Neural cell (in vitro differentiated cells): Measurements from ENCODE around the gene ZNF346. TPM values are rescaled to one million over a fixed set of nuclear protein-coding genes. Genes with fewer than 3 reads are reported as not detected.

ENCODE experiments used
- H2AFZ ChIP-seq: fragments of 200-600, 300-800 bp; sonication (generic), shearing (Covaris generic); 2 replicates; pipeline ENCODE4 v1.6.0; 2014; ENCODE audit warnings: low read depth, mild to moderate bottlenecking, antibody characterized with exemption, low read length, moderate library complexity
- H3F3A ChIP-seq: fragments of 200-600 bp; shearing (Covaris generic); 2 replicates; pipeline ENCODE4 v1.6.1; 2016; ENCODE audit warnings: mild to moderate bottlenecking, moderate library complexity, mixed read lengths, antibody characterized with exemption, low read length; ENCODE audit not compliant: insufficient read depth, poor library complexity, severe bottlenecking
- H3K27ac ChIP-seq: fragments of 200-600, 300-800 bp; sonication (generic), shearing (Covaris generic); 2 replicates; pipeline ENCODE4 v1.5.1; 2014; ENCODE audit warnings: mild to moderate bottlenecking, low read length, moderate library complexity
- H3K27me3 ChIP-seq: fragments of 300-800, 200-600 bp; sonication (generic), shearing (Covaris generic); 2 replicates; pipeline ENCODE4 v1.6.0; 2014; ENCODE audit warnings: mild to moderate bottlenecking, low read depth, low read length, moderate library complexity; ENCODE audit not compliant: insufficient read depth
- H3K36me3 ChIP-seq: fragments of 300-800, 200-600 bp; sonication (generic), shearing (Covaris generic); 2 replicates; pipeline ENCODE4 v1.5.1; 2014; ENCODE audit warnings: mild to moderate bottlenecking, antibody characterized with exemption, low read length, moderate library complexity; ENCODE audit not compliant: insufficient read depth
- H3K4me2 ChIP-seq: fragments of 300-800, 200-600 bp; sonication (generic), shearing (Covaris generic); 2 replicates; pipeline ENCODE4 v1.6.0; 2014; ENCODE audit warnings: mild to moderate bottlenecking, low read length
- H3K4me3 ChIP-seq: fragments of 300-800, 200-600 bp; sonication (generic), shearing (Covaris generic); 2 replicates; pipeline ENCODE4 v1.5.1; 2014; ENCODE audit warnings: mild to moderate bottlenecking, low read length, moderate library complexity
- H3K79me2 ChIP-seq: fragments of 200-600 bp; shearing (Covaris generic); replicated peaks from 2 replicates; pipeline ENCODE4 v1.6.0; 2014; ENCODE audit warnings: mild to moderate bottlenecking, low read length, moderate library complexity; ENCODE audit not compliant: insufficient read depth
- H3K9ac ChIP-seq: fragments of 300-800, 200-600 bp; sonication (generic), shearing (Covaris generic); 2 replicates; pipeline ENCODE4 v1.6.1; 2016; ENCODE audit warnings: mild to moderate bottlenecking, low read length, mixed read lengths
- H3K9me2 ChIP-seq: fragments of 200-600 bp; shearing (Covaris generic); 2 replicates; pipeline ENCODE4 v1.6.1; 2016; ENCODE audit warnings: mild to moderate bottlenecking, low read length, mixed read lengths; ENCODE audit not compliant: insufficient read depth
- H3K9me3 ChIP-seq: fragments of 200-600, 300-800 bp; sonication (generic), shearing (Covaris generic); 2 replicates; pipeline ENCODE4 v1.6.1; 2016; ENCODE audit warnings: mild to moderate bottlenecking, mixed run types, low read length, moderate library complexity, mixed read lengths
- H4K20me1 ChIP-seq: fragments of 200-600 bp; shearing (Covaris generic); 2 replicates; pipeline ENCODE4 v1.6.1; 2016; ENCODE audit warnings: mild to moderate bottlenecking, mixed run types; ENCODE audit not compliant: insufficient read depth
- EP300 ChIP-seq: fragments of 450-650 bp; conservative IDR thresholded peaks from 2 replicates; pipeline ENCODE4 v1.6.1; 2014; ENCODE audit warnings: antibody characterized with exemption, mild to moderate bottlenecking, moderate library complexity; ENCODE audit not compliant: poor library complexity, severe bottlenecking
- EZH2 ChIP-seq: fragments of 200-600, 300-800 bp; shearing (Covaris generic), sonication (generic); IDR thresholded peaks from 2 replicates; pipeline ENCODE4 v1.6.1; 2014; ENCODE audit warnings: antibody characterized with exemption, low read length, borderline replicate concordance, mild to moderate bottlenecking; ENCODE audit not compliant: insufficient read depth, poor library complexity, severe bottlenecking
- MXI1 ChIP-seq: fragments of 450-650 bp; conservative IDR thresholded peaks from 2 replicates; pipeline ENCODE4 v1.6.1; 2014; ENCODE audit warnings: antibody characterized with exemption, mild to moderate bottlenecking; ENCODE audit not compliant: poor library complexity, severe bottlenecking
- POLR2AphosphoS5 ChIP-seq: IDR thresholded peaks from 2 replicates; pipeline ENCODE4 v1.6.1; 2012
- RAD21 ChIP-seq: fragments of 450-650 bp; conservative IDR thresholded peaks from 2 replicates; pipeline ENCODE4 v1.6.1; 2014; ENCODE audit warnings: antibody characterized with exemption, mild to moderate bottlenecking, moderate library complexity
- SMC3 ChIP-seq: fragments of 450-650 bp; conservative IDR thresholded peaks from 2 replicates; pipeline ENCODE4 v1.6.1; 2014; ENCODE audit warnings: antibody characterized with exemption, mild to moderate bottlenecking, moderate library complexity; ENCODE audit not compliant: poor library complexity
- TAF1 ChIP-seq: IDR thresholded peaks from 2 replicates; pipeline ENCODE4 v1.6.1; 2012; ENCODE audit warnings: low read depth
- polyA plus RNA-seq: library from polyadenylated mRNA; depleted of rRNA; stranded (reverse); fragments of >200 nt; gene quantifications from 2 replicates; pipeline ENCODE4 v1.2.3, GENCODE V29; 2014
- TF ChIP-seq, protein P1 (sequence below): IDR thresholded peaks from 2 replicates; pipeline ENCODE4 v1.6.1; 2012; ENCODE audit warnings: borderline replicate concordance
- TF ChIP-seq, protein P2 (sequence below): fragments of 450-650 bp; IDR thresholded peaks from 2 replicates; pipeline ENCODE4 v1.5.1; 2014; ENCODE audit warnings: antibody characterized with exemption, mild to moderate bottlenecking, moderate library complexity; ENCODE audit not compliant: poor library complexity, severe bottlenecking

ZNF346 gene
- polyA plus RNA-seq, 1 donor from 2014 or later: 40.1 TPM

DNA sequence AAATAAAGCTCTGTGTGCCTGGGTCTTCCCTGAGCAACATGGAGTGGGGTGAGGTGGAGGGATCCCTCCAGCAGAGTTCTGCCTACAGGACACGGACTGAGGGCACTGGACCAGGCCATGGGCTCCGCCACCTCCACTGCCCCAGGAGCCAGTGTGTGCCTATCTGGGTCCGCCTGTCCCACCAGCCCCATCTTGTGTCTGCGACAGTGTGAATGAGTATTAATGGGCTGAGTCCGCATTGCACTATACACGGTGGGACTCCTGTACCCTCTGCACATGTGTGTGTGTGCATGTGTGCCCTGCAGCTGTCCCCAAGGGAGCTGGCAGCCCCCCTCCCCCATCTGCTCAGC is 75.6 kb downstream of the ZNF346 start:
- Histone ChIP-seq H3K9ac (no peak overlapping the region), H4K20me1 (no peaks in the 10 kb centered on the region), H3K4me3 (no peak overlapping the region), H3K9me3 (no peaks in the 10 kb centered on the region), H3F3A (no peaks in the 10 kb centered on the region), H3K4me2 (no peak overlapping the region), H3K27me3 (no peaks in the 10 kb centered on the region), H2AFZ (no peak overlapping the region), H3K79me2 (no peaks in the 10 kb centered on the region), H3K27ac (no peak overlapping the region), H3K36me3 (no peaks in the 10 kb centered on the region), H3K9me2 (no peaks in the 10 kb centered on the region)
- no peak for TF ChIP-seq EZH2
- TF ChIP-seq TAF1: no peak
- TF ChIP-seq, protein P1, sequence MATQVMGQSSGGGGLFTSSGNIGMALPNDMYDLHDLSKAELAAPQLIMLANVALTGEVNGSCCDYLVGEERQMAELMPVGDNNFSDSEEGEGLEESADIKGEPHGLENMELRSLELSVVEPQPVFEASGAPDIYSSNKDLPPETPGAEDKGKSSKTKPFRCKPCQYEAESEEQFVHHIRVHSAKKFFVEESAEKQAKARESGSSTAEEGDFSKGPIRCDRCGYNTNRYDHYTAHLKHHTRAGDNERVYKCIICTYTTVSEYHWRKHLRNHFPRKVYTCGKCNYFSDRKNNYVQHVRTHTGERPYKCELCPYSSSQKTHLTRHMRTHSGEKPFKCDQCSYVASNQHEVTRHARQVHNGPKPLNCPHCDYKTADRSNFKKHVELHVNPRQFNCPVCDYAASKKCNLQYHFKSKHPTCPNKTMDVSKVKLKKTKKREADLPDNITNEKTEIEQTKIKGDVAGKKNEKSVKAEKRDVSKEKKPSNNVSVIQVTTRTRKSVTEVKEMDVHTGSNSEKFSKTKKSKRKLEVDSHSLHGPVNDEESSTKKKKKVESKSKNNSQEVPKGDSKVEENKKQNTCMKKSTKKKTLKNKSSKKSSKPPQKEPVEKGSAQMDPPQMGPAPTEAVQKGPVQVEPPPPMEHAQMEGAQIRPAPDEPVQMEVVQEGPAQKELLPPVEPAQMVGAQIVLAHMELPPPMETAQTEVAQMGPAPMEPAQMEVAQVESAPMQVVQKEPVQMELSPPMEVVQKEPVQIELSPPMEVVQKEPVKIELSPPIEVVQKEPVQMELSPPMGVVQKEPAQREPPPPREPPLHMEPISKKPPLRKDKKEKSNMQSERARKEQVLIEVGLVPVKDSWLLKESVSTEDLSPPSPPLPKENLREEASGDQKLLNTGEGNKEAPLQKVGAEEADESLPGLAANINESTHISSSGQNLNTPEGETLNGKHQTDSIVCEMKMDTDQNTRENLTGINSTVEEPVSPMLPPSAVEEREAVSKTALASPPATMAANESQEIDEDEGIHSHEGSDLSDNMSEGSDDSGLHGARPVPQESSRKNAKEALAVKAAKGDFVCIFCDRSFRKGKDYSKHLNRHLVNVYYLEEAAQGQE: no peak
- no peak for TF ChIP-seq MXI1
- no peak for TF ChIP-seq POLR2AphosphoS5
- TF ChIP-seq, protein P2, sequence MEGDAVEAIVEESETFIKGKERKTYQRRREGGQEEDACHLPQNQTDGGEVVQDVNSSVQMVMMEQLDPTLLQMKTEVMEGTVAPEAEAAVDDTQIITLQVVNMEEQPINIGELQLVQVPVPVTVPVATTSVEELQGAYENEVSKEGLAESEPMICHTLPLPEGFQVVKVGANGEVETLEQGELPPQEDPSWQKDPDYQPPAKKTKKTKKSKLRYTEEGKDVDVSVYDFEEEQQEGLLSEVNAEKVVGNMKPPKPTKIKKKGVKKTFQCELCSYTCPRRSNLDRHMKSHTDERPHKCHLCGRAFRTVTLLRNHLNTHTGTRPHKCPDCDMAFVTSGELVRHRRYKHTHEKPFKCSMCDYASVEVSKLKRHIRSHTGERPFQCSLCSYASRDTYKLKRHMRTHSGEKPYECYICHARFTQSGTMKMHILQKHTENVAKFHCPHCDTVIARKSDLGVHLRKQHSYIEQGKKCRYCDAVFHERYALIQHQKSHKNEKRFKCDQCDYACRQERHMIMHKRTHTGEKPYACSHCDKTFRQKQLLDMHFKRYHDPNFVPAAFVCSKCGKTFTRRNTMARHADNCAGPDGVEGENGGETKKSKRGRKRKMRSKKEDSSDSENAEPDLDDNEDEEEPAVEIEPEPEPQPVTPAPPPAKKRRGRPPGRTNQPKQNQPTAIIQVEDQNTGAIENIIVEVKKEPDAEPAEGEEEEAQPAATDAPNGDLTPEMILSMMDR: no peak
- no peak for TF ChIP-seq RAD21
- no peak for TF ChIP-seq EP300
- TF ChIP-seq SMC3: no peak

DNA sequence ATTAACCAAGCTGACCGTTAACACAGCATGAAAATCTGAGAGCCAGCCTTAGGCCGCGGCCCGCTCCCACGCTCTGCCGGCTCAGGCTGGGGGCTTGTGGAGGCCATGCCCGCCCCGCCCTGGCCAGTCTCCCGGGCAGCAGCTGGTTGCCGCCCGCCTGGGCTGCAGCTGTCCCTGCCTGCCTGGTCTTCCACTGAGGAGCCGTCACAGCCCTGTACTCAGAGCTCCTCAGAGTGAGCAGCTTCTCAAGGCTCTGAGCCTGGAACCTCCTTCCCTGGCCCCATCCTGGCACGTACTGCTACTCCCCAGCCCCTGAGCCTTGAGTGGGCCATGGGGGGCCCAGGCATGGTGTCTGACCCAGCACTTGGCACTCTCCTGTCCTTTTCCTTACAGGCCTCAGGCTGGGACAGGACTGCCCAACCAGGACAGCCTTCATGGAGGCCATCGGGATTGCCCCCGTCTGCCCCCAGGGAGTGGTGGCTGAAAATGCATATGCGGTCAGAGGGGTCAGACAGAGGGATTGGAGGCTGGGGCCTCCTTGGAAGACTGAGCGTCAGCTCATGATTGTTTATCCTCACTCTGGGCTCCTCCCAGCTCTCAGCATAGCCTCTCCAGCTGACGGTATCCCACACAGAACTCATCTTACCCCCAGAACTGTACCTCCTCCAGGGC is 76.1 kb downstream of the ZNF346 start:
- H2AFZ ChIP-seq: no peak overlapping the region
- no peaks in the 10 kb centered on the region for H3K79me2 ChIP-seq
- H4K20me1 ChIP-seq: no peaks in the 10 kb centered on the region
- no peak overlapping the region for H3K27ac ChIP-seq
- H3K4me3 ChIP-seq: no peak overlapping the region
- no peaks in the 10 kb centered on the region for H3F3A ChIP-seq
- H3K36me3 ChIP-seq: no peaks in the 10 kb centered on the region
- no peak overlapping the region for H3K9ac ChIP-seq
- H3K4me2 ChIP-seq: no peak overlapping the region
- H3K9me2 ChIP-seq: no peaks in the 10 kb centered on the region
- no peaks in the 10 kb centered on the region for H3K9me3 ChIP-seq
- TF ChIP-seq EP300: no peak
- TF ChIP-seq TAF1: no peak
- TF ChIP-seq, protein P2: no peak
- TF ChIP-seq POLR2AphosphoS5: no peak
- TF ChIP-seq MXI1: no peak
- TF ChIP-seq, protein P1: no peak
- TF ChIP-seq RAD21: no peak
- TF ChIP-seq SMC3: no peak
- no peak for TF ChIP-seq EZH2
- H3K27me3 ChIP-seq: no peaks in the 10 kb centered on the region
